Measurements from ENCODE around the gene TSEN2. TPM values are rescaled to one million over a fixed set of nuclear protein-coding genes. Genes with fewer than 3 reads are reported as not detected.

TSEN2 gene
- total RNA-seq, 1 experiment from 2014 or later, result 35.5 TPM

DNA sequence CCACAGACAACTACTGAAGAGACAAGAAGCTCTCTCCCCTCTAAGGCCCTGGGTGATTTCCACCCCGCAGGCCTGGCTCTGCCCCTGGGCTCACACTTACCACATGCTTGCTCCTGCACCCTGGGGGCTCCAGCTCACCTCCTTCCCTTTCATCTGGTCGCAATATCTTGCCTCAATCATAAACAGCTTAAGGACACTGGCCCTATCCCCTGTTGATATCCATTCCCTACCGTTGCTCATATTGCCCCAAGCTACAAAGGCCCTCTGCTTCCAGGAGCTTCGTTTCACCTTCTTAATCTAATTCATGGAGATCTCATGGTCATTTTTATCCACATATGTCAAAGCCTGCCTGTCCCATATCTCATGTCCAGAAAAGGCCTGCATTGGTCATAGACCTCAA lies 46.0 kb upstream of the TSEN2 start:
- Histone ChIP-seq H3K4me3 (replicated peaks in 1 of 2; ENCODE audit: low read depth in 1 of 2, low read length in 2 of 2) (no peak overlapping the region), H3K36me3 (ENCODE audit: control insufficient read depth in 1 of 2, insufficient read depth in 2 of 2, low read length in 2 of 2) (no peaks in the 10 kb centered on the region), H3K9me2 (ENCODE audit: insufficient read depth) (no peaks in the 10 kb centered on the region), H3K4me1 (ENCODE audit: control insufficient read depth in 1 of 2, insufficient read depth in 2 of 2, low read length in 2 of 2) (peaks cover 4 to 23% of the 10 kb centered on the region in 2 experiments), H3K9me3 (ENCODE audit: control insufficient read depth in 1 of 2, insufficient read depth in 1 of 2, low read depth in 1 of 2, low read length in 2 of 2) (no peaks in the 10 kb centered on the region), H2AFZ (ENCODE audit: low read depth, low read length, poor library complexity, severe bottlenecking) (no peak overlapping the region), H4K20me1 (ENCODE audit: insufficient read depth) (no peaks in the 10 kb centered on the region), H3K9ac (ENCODE audit: low read length) (no peak overlapping the region), H3K79me2 (ENCODE audit: insufficient read depth, low read length) (no peaks in the 10 kb centered on the region), H3K4me2 (ENCODE audit: low read length) (no peak overlapping the region), H3K27me3 (ENCODE audit: insufficient read depth, low read length) (no peaks in the 10 kb centered on the region), H3K27ac (ENCODE audit: low read depth, low read length) (no peak overlapping the region)
- BruUV-seq (replicated peaks), result no TSS peak
- POLR2A ChIA-PET, result no interaction called here
- intact Hi-C loops (cut with micrococcal nuclease), result no loop called here
- RAD21 ChIA-PET (ENCODE audit: low non-redundant PET in 1 of 2, low total read pairs in 2 of 2, uncharacterized antibody in 2 of 2, unreplicated experiment in 2 of 2), result no interaction called here
- TF ChIP-seq YY1 (IDR thresholded peaks at IDR 0.05; ENCODE audit: extremely low read depth, insufficient replicate concordance, low read depth, low read length) (no peak), ELF1 (IDR thresholded peaks at IDR 0.05; ENCODE audit: borderline replicate concordance, low read depth) (no peak), ZFX (IDR thresholded peaks at IDR 0.05) (no peak), CEBPB (IDR thresholded peaks at IDR 0.05; ENCODE audit: low read depth) (no peak), RAD21 (IDR thresholded peaks at IDR 0.05; ENCODE audit: low read depth) (no peak), ZNF274 (IDR thresholded peaks at IDR 0.05; ENCODE audit: low read depth, low read length) (no peak), FOSL1 (IDR thresholded peaks at IDR 0.05; ENCODE audit: low read depth) (no peak)
- TF ChIP-seq, protein P1, sequence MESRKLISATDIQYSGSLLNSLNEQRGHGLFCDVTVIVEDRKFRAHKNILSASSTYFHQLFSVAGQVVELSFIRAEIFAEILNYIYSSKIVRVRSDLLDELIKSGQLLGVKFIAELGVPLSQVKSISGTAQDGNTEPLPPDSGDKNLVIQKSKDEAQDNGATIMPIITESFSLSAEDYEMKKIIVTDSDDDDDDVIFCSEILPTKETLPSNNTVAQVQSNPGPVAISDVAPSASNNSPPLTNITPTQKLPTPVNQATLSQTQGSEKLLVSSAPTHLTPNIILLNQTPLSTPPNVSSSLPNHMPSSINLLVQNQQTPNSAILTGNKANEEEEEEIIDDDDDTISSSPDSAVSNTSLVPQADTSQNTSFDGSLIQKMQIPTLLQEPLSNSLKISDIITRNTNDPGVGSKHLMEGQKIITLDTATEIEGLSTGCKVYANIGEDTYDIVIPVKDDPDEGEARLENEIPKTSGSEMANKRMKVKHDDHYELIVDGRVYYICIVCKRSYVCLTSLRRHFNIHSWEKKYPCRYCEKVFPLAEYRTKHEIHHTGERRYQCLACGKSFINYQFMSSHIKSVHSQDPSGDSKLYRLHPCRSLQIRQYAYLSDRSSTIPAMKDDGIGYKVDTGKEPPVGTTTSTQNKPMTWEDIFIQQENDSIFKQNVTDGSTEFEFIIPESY (IDR thresholded peaks at IDR 0.05; ENCODE audit: extremely low read depth, insufficient replicate concordance, low read length), result no peak
- TF ChIP-seq, protein P2, sequence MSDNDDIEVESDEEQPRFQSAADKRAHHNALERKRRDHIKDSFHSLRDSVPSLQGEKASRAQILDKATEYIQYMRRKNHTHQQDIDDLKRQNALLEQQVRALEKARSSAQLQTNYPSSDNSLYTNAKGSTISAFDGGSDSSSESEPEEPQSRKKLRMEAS (IDR thresholded peaks at IDR 0.05), result no peak
- DNase-seq (ENCODE audit: low read depth, low spot score) (no peak), ATAC-seq (no peak)
- CTCF ChIA-PET, result no interaction called here

Measured in HCT116 (cell line).